ENCODE results near the gene FILIP1L. TPM values are rescaled to one million over a fixed set of nuclear protein-coding genes. Genes with fewer than 3 reads are reported as not detected.

The FILIP1L gene
- total RNA-seq, 1 donor from 2014 or later = 0.15 TPM

GRCh38 chr3:99861216-99861615 is 253.1 kb downstream of the FILIP1L start:
- Mint-ChIP-seq H3K36me3 (peaks cover 9% of the 10 kb centered on the region), H3K4me1 (no peaks in the 10 kb centered on the region), H3K4me3 (no peak overlapping the region), H3K27ac (peak overlapping the region; percentile 8), H3K9me3 (no peaks in the 10 kb centered on the region), H3K27me3 (ENCODE audit: insufficient read depth, low read depth) (peaks cover 2% of the 10 kb centered on the region)
- H4K20me1 ChIP-seq (ENCODE audit: low read depth) = no peaks in the 10 kb centered on the region
- H3K36me3 ChIP-seq = no peaks in the 10 kb centered on the region
- H3K27ac ChIP-seq = no peak overlapping the region
- H3K27me3 ChIP-seq = no peaks in the 10 kb centered on the region
- no peak overlapping the region for H3K9ac ChIP-seq
- H3F3A ChIP-seq (ENCODE audit: low read depth) = no peaks in the 10 kb centered on the region
- TF ChIP-seq, protein P1, sequence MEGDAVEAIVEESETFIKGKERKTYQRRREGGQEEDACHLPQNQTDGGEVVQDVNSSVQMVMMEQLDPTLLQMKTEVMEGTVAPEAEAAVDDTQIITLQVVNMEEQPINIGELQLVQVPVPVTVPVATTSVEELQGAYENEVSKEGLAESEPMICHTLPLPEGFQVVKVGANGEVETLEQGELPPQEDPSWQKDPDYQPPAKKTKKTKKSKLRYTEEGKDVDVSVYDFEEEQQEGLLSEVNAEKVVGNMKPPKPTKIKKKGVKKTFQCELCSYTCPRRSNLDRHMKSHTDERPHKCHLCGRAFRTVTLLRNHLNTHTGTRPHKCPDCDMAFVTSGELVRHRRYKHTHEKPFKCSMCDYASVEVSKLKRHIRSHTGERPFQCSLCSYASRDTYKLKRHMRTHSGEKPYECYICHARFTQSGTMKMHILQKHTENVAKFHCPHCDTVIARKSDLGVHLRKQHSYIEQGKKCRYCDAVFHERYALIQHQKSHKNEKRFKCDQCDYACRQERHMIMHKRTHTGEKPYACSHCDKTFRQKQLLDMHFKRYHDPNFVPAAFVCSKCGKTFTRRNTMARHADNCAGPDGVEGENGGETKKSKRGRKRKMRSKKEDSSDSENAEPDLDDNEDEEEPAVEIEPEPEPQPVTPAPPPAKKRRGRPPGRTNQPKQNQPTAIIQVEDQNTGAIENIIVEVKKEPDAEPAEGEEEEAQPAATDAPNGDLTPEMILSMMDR (IDR thresholded peaks at IDR 0.05) = no peak
- TF ChIP-seq EZH2 (IDR thresholded peaks at IDR 0.05) = no peak
- no peak for TF ChIP-seq EZH2phosphoT487 (IDR thresholded peaks at IDR 0.05)
- peaks cover 6% of the 10 kb centered on the region for H3K4me1 ChIP-seq
- no peak overlapping the region for H2AFZ ChIP-seq (replicated peaks)
- no peak overlapping the region for H3K4me2 ChIP-seq
- H3K9me3 ChIP-seq (ENCODE audit: low read depth) = no peaks in the 10 kb centered on the region
- H3K4me3 ChIP-seq = no peak overlapping the region
- no peaks in the 10 kb centered on the region for H3K79me2 ChIP-seq (ENCODE audit: low read depth)
- no peak for DNase-seq (ENCODE audit: low spot score)

- Histone ChIP-seq H3K36me3 (no peaks in the 10 kb centered on the region), H3K4me3 (no peak overlapping the region), H3K27me3 (no peaks in the 10 kb centered on the region), H3K4me2 (no peak overlapping the region), H3K4me1 (no peaks in the 10 kb centered on the region), H4K20me1 (ENCODE audit: low read depth) (no peaks in the 10 kb centered on the region), H3F3A (ENCODE audit: low read depth) (no peaks in the 10 kb centered on the region), H3K79me2 (ENCODE audit: low read depth) (peaks cover under 1% of the 10 kb centered on the region), H3K9ac (no peak overlapping the region), H2AFZ (replicated peaks) (no peak overlapping the region), H3K9me3 (ENCODE audit: low read depth) (no peaks in the 10 kb centered on the region), H3K27ac (no peak overlapping the region)
- Mint-ChIP-seq H3K9me3 (no peaks in the 10 kb centered on the region), H3K4me1 (no peaks in the 10 kb centered on the region), H3K27me3 (ENCODE audit: insufficient read depth, low read depth) (peaks cover 2% of the 10 kb centered on the region), H3K27ac (no peak overlapping the region), H3K36me3 (peaks cover 9% of the 10 kb centered on the region), H3K4me3 (no peak overlapping the region)
- no peak for TF ChIP-seq EZH2phosphoT487 (IDR thresholded peaks at IDR 0.05)
- TF ChIP-seq, protein P1 (IDR thresholded peaks at IDR 0.05) = no peak
- no peak for TF ChIP-seq EZH2 (IDR thresholded peaks at IDR 0.05)
- no peak for DNase-seq (ENCODE audit: low spot score)
Measured at GRCh38 chr3:99859825-99860224, 254.5 kb downstream of the FILIP1L start.

- no peaks in the 10 kb centered on the region for H4K20me1 ChIP-seq (ENCODE audit: low read depth)
- H3K27ac ChIP-seq = no peak overlapping the region
- H3K4me1 Mint-ChIP-seq = no peaks in the 10 kb centered on the region
- H3K4me3 ChIP-seq = no peak overlapping the region
- no peaks in the 10 kb centered on the region for H3K27me3 ChIP-seq
- DNase-seq (ENCODE audit: low spot score) = no peak
- H3K36me3 ChIP-seq = no peaks in the 10 kb centered on the region
- H3K9me3 Mint-ChIP-seq = no peaks in the 10 kb centered on the region
- H3K36me3 Mint-ChIP-seq = peaks cover 4% of the 10 kb centered on the region
- H3K4me2 ChIP-seq = no peak overlapping the region
- H3K9ac ChIP-seq = no peak overlapping the region
- no peak for TF ChIP-seq EZH2phosphoT487 (IDR thresholded peaks at IDR 0.05)
- TF ChIP-seq, protein P1 (IDR thresholded peaks at IDR 0.05) = no peak
- no peak for TF ChIP-seq EZH2 (IDR thresholded peaks at IDR 0.05)
- peaks cover 2% of the 10 kb centered on the region for H3K27me3 Mint-ChIP-seq (ENCODE audit: insufficient read depth, low read depth)
- H3K79me2 ChIP-seq (ENCODE audit: low read depth) = peaks cover 8% of the 10 kb centered on the region
- no peaks in the 10 kb centered on the region for H3K4me1 ChIP-seq
- H3K27ac Mint-ChIP-seq = no peak overlapping the region
- H2AFZ ChIP-seq (replicated peaks) = no peak overlapping the region
- H3F3A ChIP-seq (ENCODE audit: low read depth) = no peaks in the 10 kb centered on the region
- no peaks in the 10 kb centered on the region for H3K9me3 ChIP-seq (ENCODE audit: low read depth)
- no peak overlapping the region for H3K4me3 Mint-ChIP-seq
Measured at GRCh38 chr3:99858469-99858868, 255.8 kb downstream of the FILIP1L start.
